Measurements from ENCODE around the gene FAM210B.
"Not testable (repeated sequence)": the region's sequence is repeated elsewhere in the genome, so short reads cannot be mapped to it uniquely, and the experiment has no call there.

Gene FAM210B

DNA sequence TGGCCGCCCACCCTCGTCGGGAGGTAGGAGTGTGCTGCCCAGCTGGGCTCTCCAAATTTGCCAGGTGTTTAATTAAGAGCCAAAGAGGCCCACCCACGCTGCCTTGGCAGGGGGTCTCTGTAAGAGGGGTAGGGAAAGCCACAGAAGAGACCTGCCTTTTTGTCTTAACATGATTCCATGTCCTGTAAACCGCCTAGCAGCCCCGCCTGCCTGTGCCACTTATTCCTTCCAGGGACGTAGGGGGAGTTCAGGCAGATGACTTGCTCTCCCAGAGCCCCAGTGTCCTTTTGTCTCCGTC is 2.1 kb downstream of the FAM210B start:
- DNase-seq (ENCODE audit: low spot score) = no peak

DNA sequence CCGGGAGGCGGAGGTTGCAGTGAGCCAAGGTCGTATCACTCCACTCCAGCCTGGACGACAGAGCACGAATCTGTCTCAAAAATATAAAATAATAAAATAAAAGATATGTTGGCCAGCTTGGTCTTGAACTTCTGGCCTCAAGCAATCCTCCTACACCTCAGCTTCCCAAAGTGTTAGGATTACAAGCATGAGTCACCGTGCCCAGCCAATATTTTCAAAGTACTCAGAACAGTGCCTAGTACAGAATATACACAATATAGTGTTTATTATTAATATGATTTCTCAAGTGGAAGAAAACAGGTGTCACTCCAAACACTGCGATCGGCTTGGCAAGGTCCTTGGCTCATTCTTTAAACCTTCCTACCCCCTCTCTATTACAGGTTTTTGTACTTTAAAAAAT is 3.1 kb downstream of the FAM210B start:
- no peak for DNase-seq (ENCODE audit: low spot score)

DNA sequence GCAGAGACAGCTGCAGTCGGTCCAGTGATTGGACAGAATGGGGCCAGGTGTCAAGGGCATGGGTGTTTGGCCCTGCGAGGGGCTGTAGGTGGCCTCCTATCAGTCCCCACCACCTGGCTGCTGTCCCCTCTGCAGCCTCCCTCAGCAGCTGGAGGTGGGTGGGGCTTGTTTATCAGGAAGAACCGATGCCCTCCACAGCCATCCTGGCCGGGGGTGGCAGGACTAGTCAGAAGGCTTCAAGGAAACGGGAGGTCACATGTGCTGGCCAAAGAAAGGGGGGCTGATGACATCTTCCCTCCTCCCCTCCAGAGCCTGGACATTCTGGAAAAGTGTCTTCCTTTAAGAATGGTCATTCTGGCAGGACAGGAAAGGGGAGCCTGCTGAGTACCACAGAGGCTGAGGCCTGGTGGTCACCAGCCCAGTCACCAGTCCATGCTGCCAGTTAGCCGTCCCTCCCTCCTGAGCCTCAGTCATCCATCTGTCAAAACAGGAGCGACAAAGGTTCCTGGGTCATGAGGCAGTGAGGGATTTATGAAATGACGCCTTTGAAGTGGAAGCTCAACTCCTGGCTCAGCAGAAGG is 4.1 kb downstream of the FAM210B start:
- no peak for DNase-seq (ENCODE audit: low spot score)

DNA sequence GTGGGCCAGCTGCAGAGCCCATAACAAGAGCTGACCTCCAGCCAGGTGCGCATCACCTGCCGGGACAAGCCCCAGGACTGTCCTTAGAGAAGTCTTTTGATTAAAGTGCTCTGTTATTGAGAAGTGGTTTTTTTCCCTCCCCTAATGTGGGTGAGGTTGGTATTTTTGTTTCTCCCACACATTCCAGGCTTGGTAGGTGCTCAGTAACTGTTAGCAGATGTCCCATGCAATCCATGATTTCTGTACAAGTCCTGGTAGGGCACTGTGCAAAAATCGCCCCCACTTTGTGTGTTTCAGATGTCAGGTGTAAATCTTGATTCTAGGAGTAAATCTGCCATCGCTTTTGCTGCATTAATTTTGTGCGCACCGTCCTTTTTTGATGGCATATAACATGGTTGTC is 4.7 kb downstream of the FAM210B start:
- no peak for DNase-seq (ENCODE audit: low spot score)

DNA sequence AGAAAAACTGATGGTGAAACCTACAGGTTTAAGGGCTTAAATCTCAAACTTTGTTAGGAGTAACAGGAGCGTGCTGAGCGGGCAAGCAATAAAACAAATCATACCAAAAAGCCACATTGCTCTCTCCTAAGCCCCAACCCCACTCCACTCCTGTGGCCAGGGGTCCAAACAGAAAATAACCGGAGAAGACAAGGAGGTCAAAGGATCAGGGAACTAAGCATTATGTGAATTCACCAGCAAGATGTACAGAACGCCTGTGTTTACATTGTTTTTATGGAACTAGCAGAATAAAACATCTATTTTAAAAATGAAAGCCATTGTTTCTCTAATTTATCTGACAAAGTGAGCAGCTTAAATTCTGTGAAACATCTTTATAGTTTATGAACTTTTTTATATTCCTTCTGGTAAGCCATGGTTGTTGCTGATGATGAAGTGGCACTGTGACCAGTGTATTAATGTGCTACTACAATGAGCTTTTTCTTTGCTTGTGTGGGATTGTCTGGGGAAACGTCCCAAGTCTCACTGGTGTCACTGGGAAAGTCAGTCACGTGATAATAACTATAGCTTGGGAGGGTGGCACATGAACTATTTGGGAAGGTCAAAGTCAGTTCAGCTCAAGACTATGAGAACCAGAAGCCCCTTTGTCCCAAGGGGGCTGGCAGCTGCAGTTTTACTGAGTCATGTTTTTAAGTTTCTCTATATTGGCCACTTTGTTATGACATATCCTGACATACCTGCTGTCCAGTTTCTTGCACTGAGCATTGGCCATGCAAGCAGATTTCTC is 9.8 kb downstream of the FAM210B start:
- DNase-seq (ENCODE audit: low spot score) = no peak

DNA sequence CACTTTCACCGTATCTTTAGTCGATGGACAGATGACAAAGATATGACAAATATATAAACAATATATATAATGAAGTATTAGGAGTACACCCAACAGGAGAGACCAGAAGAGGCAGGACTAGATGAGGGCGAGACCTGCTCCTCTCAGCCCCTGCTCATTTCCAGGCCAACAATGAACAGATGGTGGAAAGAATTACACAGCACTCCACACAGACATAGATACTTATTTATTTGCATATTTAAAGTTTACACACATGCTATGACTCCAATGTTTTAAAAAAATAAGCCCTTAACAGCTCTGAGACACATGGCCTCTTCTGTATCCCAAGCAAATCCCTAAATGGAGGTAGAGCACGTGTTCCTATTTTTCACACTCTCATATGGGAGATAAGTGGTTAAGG is 10.4 kb downstream of the FAM210B start:
- DNase-seq (ENCODE audit: low spot score) = no peak

DNA sequence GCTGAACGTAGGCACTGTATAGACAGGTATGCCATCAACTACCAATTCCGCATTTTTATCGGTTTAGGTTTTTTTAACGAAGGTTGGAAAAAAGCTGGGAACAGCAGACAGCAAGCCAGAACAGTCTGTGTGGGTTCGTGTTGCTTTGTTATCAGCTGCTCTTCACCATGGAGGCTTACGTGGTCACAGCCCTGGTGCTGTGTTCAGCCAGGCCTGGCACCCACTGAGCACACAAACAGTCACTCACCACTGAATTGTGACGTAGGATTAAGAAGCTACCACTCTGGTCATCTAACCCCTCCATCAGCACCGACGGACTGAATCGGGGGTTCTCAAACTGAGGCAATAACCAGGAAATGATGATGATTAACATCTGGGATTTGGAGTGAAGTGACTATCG is 13.2 kb downstream of the FAM210B start:
- no peak for DNase-seq (ENCODE audit: low spot score)

DNA sequence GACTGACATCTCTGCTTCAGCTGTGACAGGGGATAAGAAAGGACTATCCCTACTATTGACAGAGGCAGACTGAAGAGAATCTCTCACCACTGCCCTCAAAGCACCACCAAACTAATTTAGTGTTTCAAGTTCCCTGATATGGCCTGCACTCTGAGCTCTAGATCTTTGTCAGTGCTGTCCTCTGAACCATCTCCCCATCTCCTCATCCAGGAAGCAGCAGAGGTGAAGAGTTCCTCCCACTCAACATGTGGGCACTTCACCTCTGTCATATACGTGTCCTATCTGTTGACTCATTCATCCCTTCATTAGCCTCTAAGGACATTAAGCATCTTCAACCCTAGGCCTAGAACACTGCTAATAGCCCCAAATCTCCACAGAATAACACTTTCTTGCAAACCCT is 14.1 kb downstream of the FAM210B start:
- no peak for DNase-seq (ENCODE audit: low spot score)

DNA sequence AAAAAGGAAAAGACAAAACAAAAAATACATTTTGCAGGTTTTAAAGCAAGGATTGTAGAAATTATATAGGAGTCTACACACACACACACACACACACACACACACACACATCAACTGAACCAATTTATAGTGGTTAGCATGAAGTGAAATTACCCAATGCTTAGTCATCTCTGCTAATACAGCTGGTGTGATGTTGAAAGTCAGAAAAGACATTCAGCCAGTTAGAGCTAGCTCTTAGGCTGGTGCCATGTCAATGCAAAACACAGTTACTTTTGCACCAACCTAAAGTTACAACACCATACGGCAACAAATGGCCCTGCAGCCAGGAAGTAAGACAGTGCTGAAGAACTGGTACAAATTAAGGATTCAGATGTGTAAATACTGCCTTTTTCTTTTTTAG is 15.2 kb downstream of the FAM210B start:
- DNase-seq (ENCODE audit: low spot score) = no peak

DNA sequence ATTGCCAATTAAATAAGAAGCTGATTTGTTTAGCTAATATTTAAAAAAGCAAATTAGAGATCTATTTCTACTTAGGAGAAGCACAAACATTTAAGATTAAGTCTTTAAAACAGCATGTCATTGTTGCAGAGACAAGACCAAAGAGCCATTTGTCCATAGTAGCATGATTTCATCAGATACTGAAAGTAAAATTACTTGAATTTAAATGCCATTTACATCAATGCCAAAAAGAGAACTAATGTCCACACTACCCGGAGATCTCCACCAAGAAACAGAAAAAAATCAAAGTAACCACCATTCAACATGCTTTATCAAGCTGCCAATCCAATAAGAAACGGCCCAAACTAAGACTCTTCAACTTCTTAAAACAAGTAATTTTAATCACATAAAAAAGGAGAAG is 17.6 kb downstream of the FAM210B start:
- DNase-seq (ENCODE audit: low spot score) = no peak

DNA sequence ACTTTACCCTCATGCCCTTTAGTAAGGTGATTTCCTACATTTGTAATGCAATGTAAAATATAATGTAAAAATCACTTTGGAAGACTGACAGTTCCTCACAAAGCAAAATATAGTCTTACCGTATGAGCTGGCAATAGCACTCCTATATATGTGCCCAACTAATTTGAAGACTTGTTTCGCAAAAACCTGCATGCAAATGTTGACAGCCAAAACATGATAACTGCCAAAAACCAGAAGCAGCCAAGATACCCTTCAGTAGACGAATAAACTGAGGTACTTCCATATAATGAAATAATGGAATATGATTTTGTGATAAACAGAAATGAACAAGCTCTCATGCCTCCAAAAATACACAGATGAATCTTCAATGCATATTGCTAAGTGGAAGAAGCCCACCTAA is 19.6 kb downstream of the FAM210B start:
- DNase-seq (ENCODE audit: low spot score) = no peak

DNA sequence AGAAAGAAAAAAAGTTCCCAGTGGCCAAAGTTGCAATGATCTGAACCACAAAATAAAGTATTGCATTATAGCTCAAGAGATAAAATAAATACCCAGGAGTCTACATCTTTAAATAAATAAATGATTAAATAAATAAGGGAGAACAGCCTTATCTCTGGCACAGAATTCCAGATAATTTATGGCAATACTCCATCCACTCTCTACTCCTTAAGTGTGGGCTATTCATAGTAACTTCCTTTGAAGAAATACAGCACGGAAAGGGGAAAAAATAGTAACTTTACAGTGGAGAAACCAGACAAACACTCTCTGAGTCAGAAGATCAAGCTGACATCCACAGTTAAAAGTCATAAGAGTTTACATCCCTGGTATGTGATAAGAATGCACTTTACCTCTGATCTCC is 21.6 kb downstream of the FAM210B start:
- no peak for DNase-seq (ENCODE audit: low spot score)

DNA sequence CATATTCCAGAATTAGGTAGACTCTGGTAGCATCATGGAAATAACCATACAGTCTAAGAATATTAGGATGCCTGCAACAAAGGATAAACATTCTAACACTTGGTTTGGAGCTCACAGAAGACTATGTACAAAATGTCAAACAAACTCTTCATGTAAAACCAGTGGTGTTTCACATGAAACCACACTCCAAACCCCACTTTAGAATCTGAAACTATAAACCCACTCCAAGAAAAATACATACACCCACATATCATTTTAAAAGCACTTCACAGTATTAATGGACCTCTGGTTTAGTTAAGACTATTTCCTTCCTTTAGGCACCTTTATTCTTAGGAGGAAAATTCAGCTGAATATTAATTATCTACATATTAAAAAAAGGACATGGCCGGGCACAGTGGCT is 22.7 kb downstream of the FAM210B start:
- no peak for DNase-seq (ENCODE audit: low spot score)

DNA sequence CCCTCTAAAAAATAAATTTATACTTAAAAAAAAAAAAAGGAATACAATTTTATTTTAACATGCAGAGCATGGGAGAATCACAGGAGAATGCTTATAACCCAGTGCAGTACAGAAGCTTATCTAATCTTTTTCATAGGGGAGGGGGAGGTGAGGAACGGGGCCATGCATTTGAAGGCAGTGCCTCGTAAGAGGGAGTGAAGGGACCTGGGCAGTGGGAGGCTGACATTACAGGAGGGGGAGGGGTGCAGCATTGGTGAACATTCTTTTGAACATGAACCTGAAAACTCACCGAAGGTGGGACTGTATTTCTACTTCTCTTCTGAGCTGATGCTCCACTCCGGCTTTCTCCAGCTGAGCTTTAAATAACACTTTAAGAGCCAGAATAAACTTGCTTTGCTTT is 23.9 kb downstream of the FAM210B start:
- DNase-seq (ENCODE audit: low spot score) = no peak

DNA sequence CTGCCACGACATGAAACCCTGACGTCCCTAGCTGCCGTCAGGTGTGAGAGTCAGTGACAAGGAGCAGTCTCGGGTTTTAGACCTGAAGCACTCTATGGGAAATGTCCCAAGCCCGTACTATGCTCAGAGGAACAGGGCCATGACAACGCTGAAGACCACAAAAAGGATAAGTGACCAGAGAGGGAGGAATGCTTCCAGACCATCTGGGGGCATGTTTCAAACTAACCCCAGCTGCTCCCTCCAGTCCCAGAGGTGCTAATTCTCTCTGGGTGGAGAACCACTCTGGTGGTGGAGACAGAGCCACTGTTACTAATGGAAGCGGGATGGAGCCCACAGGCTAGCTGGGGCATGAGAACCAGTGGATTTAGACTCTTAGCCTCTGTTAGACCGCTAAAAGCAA is 24.6 kb downstream of the FAM210B start:
- DNase-seq (ENCODE audit: low spot score) = no peak

DNA sequence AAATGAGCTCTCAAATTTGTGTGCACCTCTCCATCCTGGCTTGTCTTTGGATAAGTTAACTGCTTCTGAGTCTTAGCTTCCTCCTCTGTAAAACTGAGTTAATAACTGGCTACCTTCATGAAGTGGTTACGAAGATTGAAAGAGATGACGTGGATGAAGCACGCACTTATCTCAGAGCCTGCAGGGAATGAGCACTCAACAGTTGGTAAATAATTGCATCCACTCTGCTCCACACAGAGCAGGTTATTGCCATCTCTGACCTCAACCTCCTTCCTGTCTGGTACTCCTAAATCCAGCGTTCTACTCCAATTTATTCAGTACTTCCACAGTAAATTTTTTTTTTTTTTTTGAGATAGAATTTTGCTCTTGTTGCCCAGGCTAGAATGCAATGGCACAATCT is 26.4 kb downstream of the FAM210B start:
- DNase-seq (ENCODE audit: low spot score) = no peak

DNA sequence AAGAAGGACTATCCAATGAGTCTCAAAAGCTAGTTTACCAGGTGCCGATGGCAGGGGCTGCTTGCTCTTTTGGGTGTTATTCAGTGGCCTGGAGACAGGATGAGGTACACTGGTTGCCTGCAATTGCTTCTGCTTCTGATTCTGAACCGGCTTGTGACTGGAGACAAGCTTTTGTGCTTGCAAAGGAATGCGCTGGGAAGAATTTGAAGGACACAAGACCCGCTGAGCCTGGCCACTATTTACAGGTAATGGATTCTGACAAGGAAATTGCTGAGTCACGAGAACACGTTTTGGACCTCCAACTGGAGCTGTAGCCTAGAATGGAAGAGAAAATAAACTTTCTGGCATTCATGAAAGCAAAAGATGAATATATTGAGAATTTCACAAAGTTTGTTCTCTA is 27.4 kb downstream of the FAM210B start:
- DNase-seq (ENCODE audit: low spot score) = no peak

DNA sequence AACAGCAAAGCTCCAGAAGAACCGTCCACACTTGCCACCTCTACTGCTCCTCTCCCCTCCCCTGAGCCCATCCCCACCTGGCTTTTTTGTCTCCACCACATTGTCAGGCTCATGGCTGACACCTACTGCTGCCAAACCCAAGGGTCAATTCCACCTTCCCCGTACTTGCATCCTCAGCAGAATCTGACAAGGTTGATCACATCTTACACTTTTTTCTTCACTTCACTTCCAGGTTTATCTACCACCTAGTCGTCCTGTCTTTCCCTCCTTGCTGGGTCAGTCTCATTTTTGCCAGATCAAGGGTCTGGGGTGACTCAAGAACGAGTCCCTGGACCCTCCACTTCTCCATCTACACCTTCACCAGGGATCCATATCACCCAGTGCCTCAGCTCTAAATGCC is 30.1 kb downstream of the FAM210B start:
- DNase-seq (ENCODE audit: low spot score) = no peak

DNA sequence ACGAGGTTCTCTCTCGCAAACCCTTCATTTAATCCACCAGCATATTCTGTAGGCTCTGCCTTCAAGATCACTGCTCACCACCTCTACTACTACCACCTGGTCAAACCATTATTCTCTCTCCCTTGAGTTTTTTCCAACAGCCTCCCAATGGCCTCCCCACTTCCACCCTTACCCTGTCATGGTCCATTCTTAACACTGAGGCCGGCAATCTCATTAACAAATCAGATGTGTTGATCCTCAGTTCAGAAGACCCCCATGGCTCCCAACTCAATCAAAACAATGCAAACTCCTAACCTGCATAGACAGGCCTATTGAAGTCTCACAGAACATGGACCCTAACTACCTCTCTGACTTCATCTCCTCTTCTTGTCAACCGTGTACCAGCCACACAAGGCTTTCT is 31.0 kb downstream of the FAM210B start:
- no peak for DNase-seq (ENCODE audit: low spot score)

DNA sequence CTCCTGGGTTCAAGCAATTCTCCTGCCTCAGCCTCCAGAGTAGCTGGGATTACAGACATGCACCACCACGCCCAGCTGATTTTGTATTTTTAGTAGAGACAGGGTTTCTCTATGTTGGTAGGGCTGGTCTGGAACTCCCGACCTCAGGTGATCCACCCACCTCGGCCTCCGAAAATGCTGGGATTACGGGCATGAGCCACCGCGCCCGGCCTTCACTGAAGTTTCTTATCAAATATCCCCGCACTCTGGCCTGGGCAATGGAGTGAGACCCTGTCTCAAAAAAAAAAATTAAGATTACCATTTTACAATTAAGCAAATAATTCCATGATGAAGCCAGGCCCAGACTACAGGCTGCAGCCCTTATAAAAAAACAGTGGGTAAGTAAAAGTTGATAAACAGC is 31.6 kb downstream of the FAM210B start:
- DNase-seq (ENCODE audit: low spot score) = not testable (repeated sequence)

DNA sequence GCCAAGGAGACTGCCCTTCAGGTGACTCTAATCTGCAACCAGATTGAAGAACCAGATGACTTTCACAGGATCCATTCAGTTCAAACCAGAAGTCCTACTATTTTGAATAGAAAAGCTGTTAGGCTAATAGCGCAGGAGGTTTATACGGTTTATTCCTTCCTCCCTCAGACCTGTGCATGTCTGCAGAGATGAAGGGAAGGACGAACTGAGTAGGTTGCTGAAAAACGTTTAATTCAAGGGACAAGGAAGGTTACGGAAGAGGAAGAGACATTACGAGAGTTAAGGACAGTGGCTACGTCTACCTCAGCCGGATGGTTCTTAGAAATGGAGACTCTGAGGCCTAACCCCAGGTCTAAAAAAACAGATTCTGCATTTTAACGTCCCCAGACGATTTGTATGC is 32.3 kb downstream of the FAM210B start:
- no peak for DNase-seq (ENCODE audit: low spot score)

DNA sequence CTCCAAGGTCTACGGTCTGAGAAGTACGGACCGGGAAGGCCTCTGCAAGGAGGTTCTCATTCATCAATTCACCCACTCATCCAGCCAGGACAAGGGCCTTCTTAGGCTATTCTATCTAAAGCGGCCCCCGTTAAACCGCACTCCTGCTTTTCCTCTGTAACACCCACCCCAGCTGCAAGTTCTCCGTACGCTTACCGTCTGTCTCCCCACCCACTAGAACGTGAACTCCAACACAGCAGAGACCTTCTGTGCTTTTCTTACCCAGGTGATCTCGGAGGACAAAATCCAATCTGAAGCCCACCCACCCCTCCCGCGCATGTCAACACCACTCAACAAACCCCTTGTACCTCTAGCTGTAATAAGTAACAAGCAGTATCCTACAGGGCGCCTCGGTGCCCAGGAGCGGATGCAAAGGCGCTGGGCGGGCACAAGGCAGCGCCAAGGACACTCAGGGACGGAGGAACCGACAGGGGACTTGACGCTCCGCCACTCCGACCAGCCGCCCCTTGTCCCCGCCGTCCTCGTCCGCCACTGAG is 32.9 kb downstream of the FAM210B start:
- DNase-seq (ENCODE audit: low spot score) = no peak

DNA sequence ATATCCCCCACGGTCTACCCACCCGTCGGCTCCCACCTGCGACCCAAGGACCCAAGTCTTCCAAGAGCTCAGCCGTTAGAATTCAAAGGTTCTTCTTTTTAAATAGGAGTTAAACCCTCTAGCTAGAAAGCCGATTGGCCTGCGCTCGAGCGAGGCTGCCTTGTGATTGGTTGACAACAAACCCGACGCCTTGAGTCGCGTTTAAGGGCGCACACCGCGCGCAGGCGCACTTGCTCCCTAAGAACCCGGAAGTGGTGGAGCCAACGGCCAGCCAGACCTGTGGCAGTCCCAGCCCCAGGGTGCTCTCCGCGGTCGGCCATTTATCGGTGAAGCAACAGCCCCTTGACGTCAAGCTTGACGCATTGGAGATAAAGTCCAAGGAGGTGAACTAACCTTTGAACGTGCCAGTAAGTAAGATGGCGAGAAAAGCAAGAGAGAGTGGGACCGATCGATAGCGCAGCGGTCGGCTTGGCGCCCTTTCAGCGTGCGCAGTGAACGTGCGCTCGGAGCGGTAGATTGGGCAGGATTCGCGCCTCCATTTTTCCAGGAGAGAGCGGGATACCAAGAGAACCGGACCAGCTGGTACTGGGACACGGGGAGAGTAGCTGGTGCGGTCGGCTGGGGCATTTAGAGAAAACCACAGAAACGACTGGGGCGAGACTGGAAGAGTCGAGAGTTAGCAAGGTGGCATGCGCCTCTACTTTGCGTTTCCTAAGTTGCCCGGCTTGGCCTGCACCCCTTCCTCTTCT is 33.5 kb downstream of the FAM210B start, which contains the start of the genes AURKA and CSTF1:
AURKA (minus strand) TSS at position 84 of the 749 bp plus-strand sequence. CDS start 4,018 bp downstream, outside the sequence.
CSTF1 (plus strand) TSS at position 514 of the 749 bp plus-strand sequence. CDS start 2,908 bp downstream, outside the sequence.
- peak; percentile 100 for DNase-seq (ENCODE audit: low spot score)
